MCF 10A (cell line): ENCODE measurements around the gene SLC16A1. TPM values are rescaled to one million over a fixed set of nuclear protein-coding genes. Genes with fewer than 3 reads are reported as not detected.
A peak's percentile ranks its signal among the peaks of the same experiment; 100 is the strongest.

Experiments used
- BruUV-seq: library from RNA; stranded (reverse); fragments of 400-500 nt; replicated peaks from 2 replicates; lab custom pipeline; 2021; lab: Mats Ljungman, UMichigan
- CTCF ChIA-PET: fragments of 300-600 bp; sonication (Branson Sonifier 250); formaldehyde crosslinking; extraction: SDS; loops from one replicate; lab custom pipeline; 2021; ENCODE audit warnings: antibody characterized with exemption, inconsistent platforms; lab: Yijun Ruan, JAX
- POLR2A ChIA-PET: fragments of 300-600, 350-650 bp; sonication (Branson Sonifier 250); formaldehyde crosslinking; extraction: SDS; loops from one replicate; lab custom pipeline; 2020; ENCODE audit warnings: antibody characterized with exemption, inconsistent platforms; lab: Yijun Ruan, JAX
- DNase-seq: peaks from one replicate; pipeline ENCODE4 v3.0.0-alpha.2; 2018; ENCODE audit not compliant: unreplicated experiment
- H3K27ac Mint-ChIP-seq: one replicate; pipeline ENCODE4 v1.8.0; 2022; ENCODE audit warnings: mild to moderate bottlenecking, low read depth, mixed read lengths; ENCODE audit not compliant: unreplicated experiment
- H3K27me3 Mint-ChIP-seq: one replicate; pipeline ENCODE4 v1.8.0; 2022; ENCODE audit warnings: mixed read lengths; ENCODE audit not compliant: insufficient read depth, unreplicated experiment
- H3K36me3 Mint-ChIP-seq: one replicate; pipeline ENCODE4 v1.8.0; 2022; ENCODE audit warnings: mild to moderate bottlenecking, moderate library complexity, mixed read lengths; ENCODE audit not compliant: insufficient read depth, unreplicated experiment
- H3K4me1 Mint-ChIP-seq: one replicate; pipeline ENCODE4 v1.8.0; 2022; ENCODE audit warnings: mixed read lengths; ENCODE audit not compliant: insufficient read depth, unreplicated experiment
- H3K4me3 Mint-ChIP-seq: one replicate; pipeline ENCODE4 v1.8.0; 2022; ENCODE audit warnings: mild to moderate bottlenecking, moderate library complexity, mixed read lengths; ENCODE audit not compliant: unreplicated experiment
- H3K9me3 Mint-ChIP-seq: one replicate; pipeline ENCODE4 v1.8.0; 2022; ENCODE audit warnings: mixed read lengths; ENCODE audit not compliant: unreplicated experiment
- intact Hi-C: fragments of 100-400 bp; cut with micrococcal nuclease; formaldehyde crosslinking; loops from 2 replicates; pipeline ENCODE4 v1.14.1; 2022
- total RNA-seq: library from RNA; stranded (reverse); gene quantifications from 2 replicates; pipeline ENCODE4 v1.2.3, GENCODE V29; 2022
- TF ChIP-seq, protein P1 (sequence below): fragments of 200-600 bp; IDR thresholded peaks from one replicate; pipeline ENCODE4 v1.8.0; 2022; ENCODE audit warnings: antibody characterized with exemption, mild to moderate bottlenecking; ENCODE audit not compliant: unreplicated experiment

SLC16A1 gene
- total RNA-seq, 1 experiment from 2014 or later: 142 TPM

DNA sequence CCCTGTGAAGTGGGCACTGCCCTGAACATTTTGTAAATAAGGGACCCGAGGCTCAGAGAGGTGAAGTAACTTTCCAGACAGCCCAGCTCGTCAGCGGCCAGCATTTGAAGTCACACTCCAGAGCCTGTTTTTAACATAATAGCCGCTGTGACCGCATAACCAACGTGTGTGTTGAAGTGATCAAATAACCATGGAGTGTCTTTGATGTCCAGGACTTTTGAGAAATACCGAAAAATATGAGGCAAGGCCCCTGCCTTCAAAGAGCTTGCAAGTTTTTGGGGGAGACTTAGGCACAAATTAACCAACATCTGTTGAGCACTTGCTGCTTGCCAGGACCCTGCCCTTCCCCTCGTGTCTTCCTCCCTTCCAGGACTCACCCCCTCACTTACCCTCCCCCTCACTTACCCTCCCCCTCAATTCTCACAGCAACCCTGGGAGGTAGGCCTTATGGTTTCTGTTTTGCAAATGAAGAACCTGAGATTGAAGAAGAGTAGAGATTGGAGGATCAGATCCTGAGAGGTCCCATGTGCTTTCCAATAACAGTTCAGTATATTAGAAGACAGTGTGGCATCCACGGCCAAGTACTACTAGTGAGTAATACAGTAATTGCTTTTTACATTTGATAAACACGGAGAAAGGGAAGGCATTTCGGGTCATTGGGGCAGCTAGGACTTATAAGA is 1.3 kb upstream of the SLC16A1 start:
- POLR2A ChIA-PET: interaction anchor here (0.6 to 8.8 kb wide), 22 partner anchors 9 to 270 kb away, joined by 3 to 287 read pairs (median 5); partner anchors contain the start of genes LRIG2 and PPM1J
- intact Hi-C loops: loop anchor here (2.0 to 5.0 kb wide), 2 partner anchors 35 to 78 kb away; no protein-coding TSS in a partner anchor
- CTCF ChIA-PET: interaction anchor here (0.5 to 2.4 kb wide), 5 partner anchors 20 to 241 kb away, joined by 3 to 11 read pairs (median 3); partner anchors contain the start of gene LRIG2
- DNase-seq: peak; percentile 95
- H3K9me3 Mint-ChIP-seq: no peaks in the 10 kb centered on the region
- H3K27ac Mint-ChIP-seq: peak overlapping the region; percentile 91
- H3K4me1 Mint-ChIP-seq: peaks cover 40% of the 10 kb centered on the region
- TF ChIP-seq, protein P1, sequence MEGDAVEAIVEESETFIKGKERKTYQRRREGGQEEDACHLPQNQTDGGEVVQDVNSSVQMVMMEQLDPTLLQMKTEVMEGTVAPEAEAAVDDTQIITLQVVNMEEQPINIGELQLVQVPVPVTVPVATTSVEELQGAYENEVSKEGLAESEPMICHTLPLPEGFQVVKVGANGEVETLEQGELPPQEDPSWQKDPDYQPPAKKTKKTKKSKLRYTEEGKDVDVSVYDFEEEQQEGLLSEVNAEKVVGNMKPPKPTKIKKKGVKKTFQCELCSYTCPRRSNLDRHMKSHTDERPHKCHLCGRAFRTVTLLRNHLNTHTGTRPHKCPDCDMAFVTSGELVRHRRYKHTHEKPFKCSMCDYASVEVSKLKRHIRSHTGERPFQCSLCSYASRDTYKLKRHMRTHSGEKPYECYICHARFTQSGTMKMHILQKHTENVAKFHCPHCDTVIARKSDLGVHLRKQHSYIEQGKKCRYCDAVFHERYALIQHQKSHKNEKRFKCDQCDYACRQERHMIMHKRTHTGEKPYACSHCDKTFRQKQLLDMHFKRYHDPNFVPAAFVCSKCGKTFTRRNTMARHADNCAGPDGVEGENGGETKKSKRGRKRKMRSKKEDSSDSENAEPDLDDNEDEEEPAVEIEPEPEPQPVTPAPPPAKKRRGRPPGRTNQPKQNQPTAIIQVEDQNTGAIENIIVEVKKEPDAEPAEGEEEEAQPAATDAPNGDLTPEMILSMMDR: no peak
- no TSS peak for BruUV-seq
- peaks cover 47% of the 10 kb centered on the region for H3K36me3 Mint-ChIP-seq
- no peaks in the 10 kb centered on the region for H3K27me3 Mint-ChIP-seq
- H3K4me3 Mint-ChIP-seq: peak overlapping the region; percentile 78

DNA sequence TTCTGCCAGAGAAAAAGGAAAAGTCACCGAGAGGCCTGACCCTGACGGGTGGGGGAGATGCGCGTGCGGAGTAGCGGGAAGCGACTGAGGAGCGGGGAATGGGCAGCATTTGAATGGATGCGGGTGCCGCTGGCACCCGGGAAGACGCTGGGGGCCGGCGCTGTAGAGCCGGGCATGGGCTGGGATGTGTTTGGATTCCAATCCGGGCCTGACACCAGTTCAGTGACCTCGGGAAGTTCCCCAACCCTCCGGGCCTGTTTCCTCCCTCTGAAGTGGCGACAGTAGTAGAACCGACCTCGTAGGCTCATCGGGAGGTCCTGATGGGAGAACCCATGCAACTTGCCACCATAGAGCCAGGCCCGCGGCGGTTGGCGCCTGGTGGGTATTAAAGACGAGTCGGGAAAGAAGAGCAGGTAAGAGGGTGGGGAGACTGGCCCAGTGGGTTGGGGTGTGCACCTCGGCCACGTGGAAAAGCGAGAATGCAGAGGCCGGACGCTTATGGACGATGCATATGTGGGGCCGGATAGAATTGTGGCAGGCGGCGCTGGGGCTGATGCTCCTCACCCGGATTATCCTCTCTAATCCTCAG is 642 bp upstream of the SLC16A1 start:
- H3K4me3 Mint-ChIP-seq: peak overlapping the region; percentile 78
- H3K36me3 Mint-ChIP-seq: peaks cover 46% of the 10 kb centered on the region
- DNase-seq: peak; percentile 59
- ChIA-PET CTCF (interaction anchor here (0.7 to 2.4 kb wide), 13 partner anchors 10 to 240 kb away, joined by 3 to 11 read pairs (median 4); partner anchors contain the start of gene LRIG2), POLR2A (interaction anchor here (0.6 to 8.8 kb wide), 36 partner anchors 9 to 440 kb away, joined by 3 to 287 read pairs (median 4); partner anchors contain the start of genes LRIG2 and PPM1J)
- H3K27me3 Mint-ChIP-seq: no peaks in the 10 kb centered on the region
- BruUV-seq: TSS peak; percentile 45
- TF ChIP-seq, protein P1: no peak
- intact Hi-C loops: loop anchor here (2.0 to 5.0 kb wide), 2 partner anchors 36 to 78 kb away; no protein-coding TSS in a partner anchor
- peak overlapping the region; percentile 91 for H3K27ac Mint-ChIP-seq
- H3K4me1 Mint-ChIP-seq: peaks cover 45% of the 10 kb centered on the region
- no peaks in the 10 kb centered on the region for H3K9me3 Mint-ChIP-seq

DNA sequence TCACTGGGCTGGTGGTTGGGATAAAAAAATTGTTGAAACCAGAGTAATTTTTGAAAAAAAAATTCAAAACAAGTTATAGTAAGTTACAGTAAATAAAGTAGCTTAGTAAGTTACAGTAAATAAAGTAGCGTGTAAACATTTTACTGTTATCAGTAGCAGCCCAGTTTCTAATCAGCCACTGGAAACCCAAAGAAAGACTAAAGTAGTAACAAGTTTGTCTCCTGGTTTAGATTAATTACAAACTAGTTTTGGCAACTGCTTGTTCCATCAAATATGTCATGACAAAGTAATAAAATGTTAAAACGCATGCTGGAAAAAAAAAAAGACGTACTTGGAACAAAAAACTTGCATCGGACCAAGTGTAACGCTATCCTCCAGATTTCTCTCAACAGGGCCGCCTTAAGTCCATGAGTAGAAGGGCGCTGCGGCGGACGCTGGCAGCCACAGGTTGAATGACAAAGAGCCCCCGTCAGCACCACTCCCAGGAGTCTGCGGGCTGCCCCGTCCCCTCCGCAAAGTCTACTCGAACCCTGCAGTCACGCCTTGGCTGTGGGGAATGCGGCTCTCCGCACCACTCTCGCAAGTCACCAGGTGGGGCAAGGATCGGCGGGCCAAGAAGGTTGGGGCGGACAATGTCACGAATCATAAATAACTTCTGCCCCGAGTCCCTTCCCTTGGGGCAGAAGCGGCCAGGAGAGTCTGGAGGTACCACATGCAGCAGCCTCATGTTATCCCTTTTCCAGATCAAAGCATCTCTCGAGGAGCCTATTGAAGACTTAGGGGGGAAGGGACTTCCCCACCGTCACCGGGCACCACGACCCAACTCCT is 837 bp downstream of the SLC16A1 start:
- TF ChIP-seq, protein P1: no peak
- peak overlapping the region; percentile 78 for H3K4me3 Mint-ChIP-seq
- H3K27me3 Mint-ChIP-seq: no peaks in the 10 kb centered on the region
- peaks cover 31% of the 10 kb centered on the region for H3K36me3 Mint-ChIP-seq
- H3K4me1 Mint-ChIP-seq: peaks cover 46% of the 10 kb centered on the region
- ChIA-PET POLR2A (interaction anchor here (0.6 to 8.8 kb wide), 35 partner anchors 8 to 560 kb away, joined by 3 to 287 read pairs (median 5); partner anchors contain the start of genes CTTNBP2NL, LRIG2, PPM1J and ST7L), CTCF (interaction anchor here (0.6 to 4.1 kb wide), 22 partner anchors 18 to 305 kb away, joined by 3 to 29 read pairs (median 5); partner anchors contain the start of genes LRIG2 and PPM1J)
- peak; percentile 71 for DNase-seq
- peak overlapping the region; percentile 91 for H3K27ac Mint-ChIP-seq
- intact Hi-C loops: loop anchor here (1.0 to 5.0 kb wide), 7 partner anchors 19 to 239 kb away; no protein-coding TSS in a partner anchor
- TSS peak; percentile 46 for BruUV-seq
- no peaks in the 10 kb centered on the region for H3K9me3 Mint-ChIP-seq
